ENCODE data around the gene TEX261. TPM values are rescaled to one million over a fixed set of nuclear protein-coding genes. Genes with fewer than 3 reads are reported as not detected.

The TEX261 gene
- total RNA-seq, 1 donor from 2014 or later, result 9.4 TPM

DNA sequence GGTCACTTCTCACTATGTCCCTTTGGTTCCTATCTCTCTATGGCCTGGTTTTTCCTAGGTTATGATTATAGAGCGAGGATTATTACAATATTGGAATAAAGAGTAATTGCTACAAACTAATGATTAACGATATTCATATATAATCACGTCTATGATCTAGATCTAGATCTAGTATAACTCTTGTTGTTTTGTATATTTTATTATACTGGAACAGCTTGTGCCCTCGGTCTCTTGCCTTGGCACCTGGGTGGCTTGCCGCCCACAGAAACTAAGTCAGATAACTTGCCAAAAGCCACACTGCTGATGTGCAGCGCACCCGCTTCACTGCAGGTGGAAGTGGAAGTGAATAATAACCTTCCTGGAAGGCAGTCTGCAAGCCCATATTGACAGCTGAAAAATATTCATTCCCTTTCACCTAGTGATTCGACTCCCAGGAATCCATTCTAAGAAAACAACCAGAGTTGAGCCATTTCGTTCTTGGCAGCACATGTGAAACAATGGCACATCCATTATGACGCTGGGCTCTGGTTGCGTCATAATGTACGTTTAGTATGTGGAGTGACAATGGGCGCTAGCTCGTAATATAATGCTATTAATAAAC is 17.0 kb downstream of the TEX261 start:
- H3K9me3 ChIP-seq (ENCODE audit: low read depth), result no peaks in the 10 kb centered on the region
- Mint-ChIP-seq H3K36me3 (no peaks in the 10 kb centered on the region), H3K27ac (no peak overlapping the region), H3K9me3 (no peaks in the 10 kb centered on the region), H3K4me3 (peak overlapping the region; percentile 82), H3K27me3 (ENCODE audit: insufficient read depth, low read depth) (no peaks in the 10 kb centered on the region), H3K4me1 (peaks cover 22% of the 10 kb centered on the region)
- H2AFZ ChIP-seq (replicated peaks), result no peak overlapping the region
- H3K4me3 ChIP-seq, result peak overlapping the region; percentile 55
- no peaks in the 10 kb centered on the region for H3K36me3 ChIP-seq
- no peak for DNase-seq (ENCODE audit: low spot score)
- H3K27me3 ChIP-seq, result peaks cover 63% of the 10 kb centered on the region
- H4K20me1 ChIP-seq (ENCODE audit: low read depth), result peaks cover 8% of the 10 kb centered on the region
- TF ChIP-seq EZH2phosphoT487 (IDR thresholded peaks at IDR 0.05), result no peak
- TF ChIP-seq, protein P1, sequence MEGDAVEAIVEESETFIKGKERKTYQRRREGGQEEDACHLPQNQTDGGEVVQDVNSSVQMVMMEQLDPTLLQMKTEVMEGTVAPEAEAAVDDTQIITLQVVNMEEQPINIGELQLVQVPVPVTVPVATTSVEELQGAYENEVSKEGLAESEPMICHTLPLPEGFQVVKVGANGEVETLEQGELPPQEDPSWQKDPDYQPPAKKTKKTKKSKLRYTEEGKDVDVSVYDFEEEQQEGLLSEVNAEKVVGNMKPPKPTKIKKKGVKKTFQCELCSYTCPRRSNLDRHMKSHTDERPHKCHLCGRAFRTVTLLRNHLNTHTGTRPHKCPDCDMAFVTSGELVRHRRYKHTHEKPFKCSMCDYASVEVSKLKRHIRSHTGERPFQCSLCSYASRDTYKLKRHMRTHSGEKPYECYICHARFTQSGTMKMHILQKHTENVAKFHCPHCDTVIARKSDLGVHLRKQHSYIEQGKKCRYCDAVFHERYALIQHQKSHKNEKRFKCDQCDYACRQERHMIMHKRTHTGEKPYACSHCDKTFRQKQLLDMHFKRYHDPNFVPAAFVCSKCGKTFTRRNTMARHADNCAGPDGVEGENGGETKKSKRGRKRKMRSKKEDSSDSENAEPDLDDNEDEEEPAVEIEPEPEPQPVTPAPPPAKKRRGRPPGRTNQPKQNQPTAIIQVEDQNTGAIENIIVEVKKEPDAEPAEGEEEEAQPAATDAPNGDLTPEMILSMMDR (IDR thresholded peaks at IDR 0.05), result no peak
- TF ChIP-seq EZH2 (IDR thresholded peaks at IDR 0.05), result no peak
- peaks cover 5% of the 10 kb centered on the region for H3K4me1 ChIP-seq
- no peak overlapping the region for H3K27ac ChIP-seq
- H3K79me2 ChIP-seq (ENCODE audit: low read depth), result no peaks in the 10 kb centered on the region
- H3K9ac ChIP-seq, result no peak overlapping the region
- H3K4me2 ChIP-seq, result peak overlapping the region; percentile 88
- H3F3A ChIP-seq (ENCODE audit: low read depth), result peaks cover 16% of the 10 kb centered on the region

DNA sequence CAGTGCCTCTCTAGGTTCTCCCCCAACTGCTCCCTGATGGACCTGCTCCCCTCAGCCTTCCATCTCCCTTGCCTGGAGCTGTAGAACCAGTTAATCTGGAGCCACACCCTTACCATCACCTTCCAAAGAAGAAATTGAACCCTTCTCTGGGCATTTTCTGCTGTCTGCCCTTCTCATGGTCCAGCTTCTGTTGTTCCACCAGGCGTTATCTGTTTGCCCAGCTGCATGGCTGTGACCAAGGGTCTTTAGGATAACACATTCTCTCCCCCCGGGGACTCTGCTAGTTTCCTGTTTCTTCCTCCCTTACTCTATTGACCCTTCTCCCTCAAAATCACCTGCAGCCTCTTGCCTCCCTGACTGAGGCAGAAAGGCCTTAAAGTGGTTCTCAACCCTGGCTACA is 19.4 kb downstream of the TEX261 start:
- Mint-ChIP-seq H3K27me3 (ENCODE audit: insufficient read depth, low read depth) (no peaks in the 10 kb centered on the region), H3K4me3 (no peak overlapping the region), H3K36me3 (no peaks in the 10 kb centered on the region), H3K27ac (no peak overlapping the region), H3K4me1 (peaks cover 22% of the 10 kb centered on the region), H3K9me3 (no peaks in the 10 kb centered on the region)
- Histone ChIP-seq H4K20me1 (ENCODE audit: low read depth) (peaks cover 6% of the 10 kb centered on the region), H3K4me2 (no peak overlapping the region), H2AFZ (replicated peaks) (no peak overlapping the region), H3K9ac (no peak overlapping the region), H3K27ac (no peak overlapping the region), H3F3A (ENCODE audit: low read depth) (peaks cover 16% of the 10 kb centered on the region), H3K9me3 (ENCODE audit: low read depth) (no peaks in the 10 kb centered on the region), H3K27me3 (peaks cover 88% of the 10 kb centered on the region), H3K4me3 (no peak overlapping the region), H3K4me1 (peaks cover 5% of the 10 kb centered on the region), H3K36me3 (no peaks in the 10 kb centered on the region), H3K79me2 (ENCODE audit: low read depth) (no peaks in the 10 kb centered on the region)
- no peak for DNase-seq (ENCODE audit: low spot score)
- no peak for TF ChIP-seq EZH2 (IDR thresholded peaks at IDR 0.05)
- TF ChIP-seq, protein P1 (IDR thresholded peaks at IDR 0.05), result no peak

GRCh38 chr2:70974592-70974991 is 20.1 kb downstream of the TEX261 start:
- H3K9me3 Mint-ChIP-seq, result no peaks in the 10 kb centered on the region
- TF ChIP-seq, protein P1 (IDR thresholded peaks at IDR 0.05), result no peak
- TF ChIP-seq EZH2 (IDR thresholded peaks at IDR 0.05) (no peak), EZH2phosphoT487 (IDR thresholded peaks at IDR 0.05) (no peak)
- H3K9ac ChIP-seq, result no peak overlapping the region
- no peak overlapping the region for H3K4me3 Mint-ChIP-seq
- H3K4me1 Mint-ChIP-seq, result peaks cover 22% of the 10 kb centered on the region
- peaks cover 4% of the 10 kb centered on the region for H4K20me1 ChIP-seq (ENCODE audit: low read depth)
- H2AFZ ChIP-seq (replicated peaks), result no peak overlapping the region
- no peak overlapping the region for H3K4me3 ChIP-seq
- H3F3A ChIP-seq (ENCODE audit: low read depth), result peaks cover 15% of the 10 kb centered on the region
- no peak overlapping the region for H3K27ac Mint-ChIP-seq
- H3K27me3 ChIP-seq, result peaks cover 90% of the 10 kb centered on the region
- no peak overlapping the region for H3K4me2 ChIP-seq
- H3K27me3 Mint-ChIP-seq (ENCODE audit: insufficient read depth, low read depth), result no peaks in the 10 kb centered on the region
- H3K79me2 ChIP-seq (ENCODE audit: low read depth), result no peaks in the 10 kb centered on the region
- no peak overlapping the region for H3K27ac ChIP-seq
- no peaks in the 10 kb centered on the region for H3K36me3 Mint-ChIP-seq
- DNase-seq (ENCODE audit: low spot score), result no peak
- no peaks in the 10 kb centered on the region for H3K36me3 ChIP-seq
- no peaks in the 10 kb centered on the region for H3K9me3 ChIP-seq (ENCODE audit: low read depth)
- peaks cover 5% of the 10 kb centered on the region for H3K4me1 ChIP-seq

All from neural progenitor cell (in vitro differentiated cells).